BE2C (cell line): Measurements from ENCODE around the gene VTI1A.

Source experiments
- DNase-seq: peaks from one replicate; pipeline ENCODE4 v3.0.0-alpha.2; 2020
- H3K27me3 ChIP-seq: fragments of 250-450 bp; sonication (Bioruptor Pico); 2 replicates; pipeline ENCODE4 v1.5.1; 2020; ENCODE audit warnings: mild to moderate bottlenecking
- H3K36me3 ChIP-seq: fragments of 250-450 bp; sonication (Bioruptor Pico); 2 replicates; pipeline ENCODE4 v1.5.1; 2020; ENCODE audit warnings: mild to moderate bottlenecking
- H3K4me1 ChIP-seq: fragments of 250-450 bp; sonication (Bioruptor Pico); 2 replicates; pipeline ENCODE4 v1.5.1; 2020
- H3K4me3 ChIP-seq: 2 replicates; pipeline ENCODE4 v1.5.1; 2011; ENCODE audit warnings: low read depth, low read length
- H3K9me3 ChIP-seq: fragments of 250-450 bp; sonication (Bioruptor Pico); 2 replicates; pipeline ENCODE4 v1.5.1; 2020
- TF ChIP-seq, protein P1 (sequence below): IDR thresholded peaks from 2 replicates; pipeline ENCODE4 v1.5.1; 2012; ENCODE audit warnings: mild to moderate bottlenecking, low read depth, low read length

VTI1A gene

DNA sequence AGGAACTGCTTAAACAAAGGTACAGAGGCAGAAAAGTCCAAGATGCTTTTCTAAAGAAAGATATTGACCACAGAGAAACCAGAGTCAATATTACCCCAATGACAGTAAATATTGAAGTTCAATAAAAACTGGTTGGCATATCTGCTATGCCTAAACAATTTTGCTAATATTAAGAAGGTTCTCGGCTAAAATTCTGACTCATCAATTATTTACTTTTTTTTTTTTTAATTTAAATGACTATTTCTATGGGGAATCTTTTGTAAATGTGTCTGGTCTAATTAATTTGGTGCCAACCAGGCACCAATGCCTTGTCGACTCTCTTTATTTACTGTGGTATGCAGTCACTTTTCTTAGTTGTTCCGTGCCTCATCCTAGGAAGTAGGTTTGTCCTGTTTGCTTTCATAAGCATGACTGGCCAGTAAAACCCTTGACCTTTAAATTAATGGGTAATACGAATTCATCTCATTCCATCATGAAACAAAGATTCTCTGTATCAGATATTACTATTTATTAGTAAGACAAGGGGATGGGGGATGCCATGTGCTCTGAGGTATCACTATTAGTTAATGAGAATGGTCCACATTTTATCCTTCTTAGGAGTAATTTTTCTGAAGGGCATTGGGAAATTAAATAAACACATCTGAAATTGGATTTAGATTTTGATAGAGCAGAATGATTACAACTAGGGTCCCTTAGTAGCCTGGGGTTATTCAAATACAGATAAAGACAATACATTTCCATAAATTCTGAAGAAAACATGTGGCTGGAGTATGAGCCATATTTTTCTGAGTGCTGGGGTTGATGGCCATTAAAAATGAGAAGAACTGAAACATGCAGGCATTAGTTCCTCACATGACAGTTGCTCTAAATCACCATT is 154.4 kb downstream of the VTI1A start:
- H3K9me3 ChIP-seq: no peaks in the 10 kb centered on the region
- no peaks in the 10 kb centered on the region for H3K27me3 ChIP-seq
- no peak for DNase-seq
- H3K36me3 ChIP-seq: no peaks in the 10 kb centered on the region
- TF ChIP-seq, protein P1, sequence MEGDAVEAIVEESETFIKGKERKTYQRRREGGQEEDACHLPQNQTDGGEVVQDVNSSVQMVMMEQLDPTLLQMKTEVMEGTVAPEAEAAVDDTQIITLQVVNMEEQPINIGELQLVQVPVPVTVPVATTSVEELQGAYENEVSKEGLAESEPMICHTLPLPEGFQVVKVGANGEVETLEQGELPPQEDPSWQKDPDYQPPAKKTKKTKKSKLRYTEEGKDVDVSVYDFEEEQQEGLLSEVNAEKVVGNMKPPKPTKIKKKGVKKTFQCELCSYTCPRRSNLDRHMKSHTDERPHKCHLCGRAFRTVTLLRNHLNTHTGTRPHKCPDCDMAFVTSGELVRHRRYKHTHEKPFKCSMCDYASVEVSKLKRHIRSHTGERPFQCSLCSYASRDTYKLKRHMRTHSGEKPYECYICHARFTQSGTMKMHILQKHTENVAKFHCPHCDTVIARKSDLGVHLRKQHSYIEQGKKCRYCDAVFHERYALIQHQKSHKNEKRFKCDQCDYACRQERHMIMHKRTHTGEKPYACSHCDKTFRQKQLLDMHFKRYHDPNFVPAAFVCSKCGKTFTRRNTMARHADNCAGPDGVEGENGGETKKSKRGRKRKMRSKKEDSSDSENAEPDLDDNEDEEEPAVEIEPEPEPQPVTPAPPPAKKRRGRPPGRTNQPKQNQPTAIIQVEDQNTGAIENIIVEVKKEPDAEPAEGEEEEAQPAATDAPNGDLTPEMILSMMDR: no peak
- H3K4me3 ChIP-seq: no peak overlapping the region
- peaks cover 6% of the 10 kb centered on the region; the same call in 1 of the 2 replicates for H3K4me1 ChIP-seq

DNA sequence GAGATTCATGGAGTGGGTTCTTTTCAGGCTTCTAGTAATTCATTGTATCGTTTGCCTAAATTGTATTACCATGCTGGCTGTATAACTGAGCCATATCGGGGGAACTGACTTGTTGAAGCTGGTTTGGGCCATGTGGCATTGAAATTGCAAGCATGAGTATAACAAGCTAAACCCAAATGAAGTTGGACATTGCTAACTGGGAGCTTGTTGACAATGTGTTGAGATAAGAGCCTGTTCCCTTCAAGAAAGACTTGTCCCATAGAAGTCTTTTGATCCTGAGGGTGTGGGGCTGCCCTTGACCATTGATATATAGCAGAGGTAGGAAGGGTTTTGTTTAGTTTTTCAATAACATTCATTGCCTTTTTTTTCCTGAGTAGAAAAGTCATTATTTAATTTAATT is 156.0 kb downstream of the VTI1A start:
- TF ChIP-seq, protein P1: no peak
- H3K27me3 ChIP-seq: no peaks in the 10 kb centered on the region
- H3K36me3 ChIP-seq: no peaks in the 10 kb centered on the region
- peaks cover 6% of the 10 kb centered on the region; the same call in 1 of the 2 replicates for H3K4me1 ChIP-seq
- no peak overlapping the region for H3K4me3 ChIP-seq
- no peak for DNase-seq
- no peaks in the 10 kb centered on the region for H3K9me3 ChIP-seq

DNA sequence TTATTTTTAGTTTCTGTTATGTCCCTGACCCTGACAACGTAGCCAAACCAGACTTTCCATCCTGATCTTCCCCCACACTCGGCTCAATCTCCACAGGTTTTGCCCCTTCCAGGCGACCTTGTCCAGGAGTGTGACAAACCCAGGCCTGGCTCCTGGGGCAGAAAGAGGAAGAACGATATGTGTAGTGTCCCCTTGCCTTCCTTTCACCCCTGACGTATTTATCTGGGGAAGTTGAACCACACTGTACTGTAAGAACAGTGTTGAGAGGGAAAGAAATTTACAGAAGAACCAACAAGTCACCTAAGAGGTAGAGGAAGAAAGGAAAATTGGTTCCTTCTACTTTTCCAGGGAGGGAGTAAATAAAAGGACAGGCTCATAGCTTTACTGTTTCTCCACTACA is 158.0 kb downstream of the VTI1A start:
- no peaks in the 10 kb centered on the region for H3K9me3 ChIP-seq
- TF ChIP-seq, protein P1: no peak

GRCh38 chr10:112607506-112607905 is 160.5 kb downstream of the VTI1A start:
- TF ChIP-seq, protein P1: no peak
- no peaks in the 10 kb centered on the region for H3K4me1 ChIP-seq
- no peak for DNase-seq

More for the DNA sequence above, 158.0 kb downstream of the VTI1A start:
- peaks cover 6% of the 10 kb centered on the region; the same call in 1 of the 2 replicates for H3K4me1 ChIP-seq
- H3K36me3 ChIP-seq: no peaks in the 10 kb centered on the region
- no peak for DNase-seq
- H3K4me3 ChIP-seq: no peak overlapping the region
- H3K27me3 ChIP-seq: no peaks in the 10 kb centered on the region

DNA sequence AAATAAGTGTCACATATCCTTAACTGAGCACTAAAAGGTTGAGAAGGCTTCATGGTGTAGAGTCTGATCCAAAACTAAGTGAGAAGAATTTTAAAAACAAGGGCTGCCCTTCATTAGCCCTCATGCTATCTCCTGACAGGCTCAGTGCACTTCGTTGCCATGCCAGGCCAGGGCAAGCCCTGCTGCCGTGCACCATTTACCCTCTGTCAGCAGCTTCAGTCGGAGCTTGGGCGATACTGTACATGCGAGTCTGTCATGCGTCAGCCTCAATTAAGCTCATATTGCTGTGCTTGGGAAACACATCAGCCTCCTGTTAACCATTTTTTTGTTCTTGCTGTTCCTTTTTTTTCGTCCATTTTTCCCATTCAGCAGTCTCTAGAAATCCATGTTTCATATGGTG is 166.6 kb downstream of the VTI1A start:
- Histone ChIP-seq H3K27me3 (no peaks in the 10 kb centered on the region), H3K4me3 (no peak overlapping the region), H3K36me3 (no peaks in the 10 kb centered on the region), H3K4me1 (peaks cover 6% of the 10 kb centered on the region), H3K9me3 (no peaks in the 10 kb centered on the region)
- TF ChIP-seq, protein P1: no peak
- DNase-seq: peak; percentile 74

More at GRCh38 chr10:112607506-112607905, 160.5 kb downstream of the VTI1A start:
- Histone ChIP-seq H3K4me3 (no peak overlapping the region), H3K36me3 (no peaks in the 10 kb centered on the region), H3K9me3 (no peaks in the 10 kb centered on the region), H3K27me3 (no peaks in the 10 kb centered on the region)

GRCh38 chr10:112614072-112614471 is 167.1 kb downstream of the VTI1A start:
- TF ChIP-seq, protein P1: no peak
- H3K36me3 ChIP-seq: no peaks in the 10 kb centered on the region
- no peak overlapping the region for H3K4me3 ChIP-seq

More at GRCh38 chr10:112614072-112614471, 167.1 kb downstream of the VTI1A start:
- no peaks in the 10 kb centered on the region for H3K27me3 ChIP-seq
- DNase-seq: no peak
- peaks cover 6% of the 10 kb centered on the region for H3K4me1 ChIP-seq
- no peaks in the 10 kb centered on the region for H3K9me3 ChIP-seq
